ENCODE results near the gene CHD2.

DNA sequence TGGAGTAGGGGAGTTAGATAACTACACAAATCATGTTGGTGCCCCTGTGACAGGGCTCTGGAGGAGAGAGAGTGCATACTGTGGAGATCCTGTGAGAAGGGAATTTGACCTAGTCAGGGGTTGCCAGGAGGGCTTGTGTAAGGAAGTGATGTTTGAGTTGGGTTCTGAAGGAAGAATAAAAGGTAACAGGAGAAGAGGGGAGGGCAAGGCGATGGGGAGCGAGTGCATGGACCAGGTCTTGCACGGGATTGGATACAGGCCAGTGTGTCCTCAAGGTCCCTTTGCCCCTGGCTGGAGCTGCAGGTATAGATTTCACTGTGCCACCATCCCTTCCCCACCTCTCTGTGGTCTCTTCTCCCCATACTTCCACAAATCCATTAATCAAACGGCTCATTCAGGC lies 105.0 kb downstream of the CHD2 start:
- TF ChIP-seq, protein P1, sequence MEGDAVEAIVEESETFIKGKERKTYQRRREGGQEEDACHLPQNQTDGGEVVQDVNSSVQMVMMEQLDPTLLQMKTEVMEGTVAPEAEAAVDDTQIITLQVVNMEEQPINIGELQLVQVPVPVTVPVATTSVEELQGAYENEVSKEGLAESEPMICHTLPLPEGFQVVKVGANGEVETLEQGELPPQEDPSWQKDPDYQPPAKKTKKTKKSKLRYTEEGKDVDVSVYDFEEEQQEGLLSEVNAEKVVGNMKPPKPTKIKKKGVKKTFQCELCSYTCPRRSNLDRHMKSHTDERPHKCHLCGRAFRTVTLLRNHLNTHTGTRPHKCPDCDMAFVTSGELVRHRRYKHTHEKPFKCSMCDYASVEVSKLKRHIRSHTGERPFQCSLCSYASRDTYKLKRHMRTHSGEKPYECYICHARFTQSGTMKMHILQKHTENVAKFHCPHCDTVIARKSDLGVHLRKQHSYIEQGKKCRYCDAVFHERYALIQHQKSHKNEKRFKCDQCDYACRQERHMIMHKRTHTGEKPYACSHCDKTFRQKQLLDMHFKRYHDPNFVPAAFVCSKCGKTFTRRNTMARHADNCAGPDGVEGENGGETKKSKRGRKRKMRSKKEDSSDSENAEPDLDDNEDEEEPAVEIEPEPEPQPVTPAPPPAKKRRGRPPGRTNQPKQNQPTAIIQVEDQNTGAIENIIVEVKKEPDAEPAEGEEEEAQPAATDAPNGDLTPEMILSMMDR (IDR thresholded peaks at IDR 0.05; ENCODE audit: insufficient read depth, low read depth, low read length), result no peak
- TF ChIP-seq EZH2 (IDR thresholded peaks at IDR 0.05; ENCODE audit: insufficient read depth, low read length), result no peak

All from astrocyte (in vitro differentiated cells and primary cell).